VCaP (cell line): ENCODE measurements around the gene IGF2.

ENCODE experiments used
- H3K27ac ChIP-seq: fragments of 450-650 bp; 2 replicates; pipeline ENCODE4 v1.5.1; 2017
- TF ChIP-seq, protein P1 (sequence below): fragments of 450-650 bp; conservative IDR thresholded peaks from 2 replicates; pipeline ENCODE4 v1.5.1; 2017; ENCODE audit warnings: mild to moderate bottlenecking, moderate library complexity

Gene IGF2

GRCh38 chr11:2174361-2174760 is 35.2 kb upstream of the IGF2 start:
- H3K27ac ChIP-seq: no peak overlapping the region
- TF ChIP-seq, protein P1, sequence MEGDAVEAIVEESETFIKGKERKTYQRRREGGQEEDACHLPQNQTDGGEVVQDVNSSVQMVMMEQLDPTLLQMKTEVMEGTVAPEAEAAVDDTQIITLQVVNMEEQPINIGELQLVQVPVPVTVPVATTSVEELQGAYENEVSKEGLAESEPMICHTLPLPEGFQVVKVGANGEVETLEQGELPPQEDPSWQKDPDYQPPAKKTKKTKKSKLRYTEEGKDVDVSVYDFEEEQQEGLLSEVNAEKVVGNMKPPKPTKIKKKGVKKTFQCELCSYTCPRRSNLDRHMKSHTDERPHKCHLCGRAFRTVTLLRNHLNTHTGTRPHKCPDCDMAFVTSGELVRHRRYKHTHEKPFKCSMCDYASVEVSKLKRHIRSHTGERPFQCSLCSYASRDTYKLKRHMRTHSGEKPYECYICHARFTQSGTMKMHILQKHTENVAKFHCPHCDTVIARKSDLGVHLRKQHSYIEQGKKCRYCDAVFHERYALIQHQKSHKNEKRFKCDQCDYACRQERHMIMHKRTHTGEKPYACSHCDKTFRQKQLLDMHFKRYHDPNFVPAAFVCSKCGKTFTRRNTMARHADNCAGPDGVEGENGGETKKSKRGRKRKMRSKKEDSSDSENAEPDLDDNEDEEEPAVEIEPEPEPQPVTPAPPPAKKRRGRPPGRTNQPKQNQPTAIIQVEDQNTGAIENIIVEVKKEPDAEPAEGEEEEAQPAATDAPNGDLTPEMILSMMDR: no peak

DNA sequence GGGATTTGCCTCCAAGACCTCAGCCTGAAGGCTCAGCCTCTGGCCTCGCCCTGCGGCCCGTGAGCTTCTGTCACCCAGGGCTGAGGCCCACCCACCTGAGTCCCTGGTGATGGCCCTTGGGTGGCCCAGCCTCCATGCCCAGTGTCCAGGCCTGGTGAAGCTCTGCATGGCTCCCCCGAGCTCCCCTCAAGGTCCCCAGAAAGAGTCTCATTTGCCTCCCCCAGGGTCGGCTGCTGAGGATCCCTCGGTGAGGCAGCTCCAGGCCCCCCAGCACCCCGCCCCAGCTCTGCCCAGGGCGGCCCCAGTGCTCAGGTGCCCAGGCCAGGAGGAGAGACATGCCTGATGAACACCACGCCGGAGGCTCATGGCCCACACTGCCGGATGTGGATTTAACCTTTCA is 34.6 kb upstream of the IGF2 start:
- H3K27ac ChIP-seq: no peak overlapping the region
- TF ChIP-seq, protein P1: no peak

GRCh38 chr11:2173150-2173693 is 34.0 kb upstream of the IGF2 start:
- TF ChIP-seq, protein P1: peak; percentile 64

GRCh38 chr11:2172676-2173075 is 33.5 kb upstream of the IGF2 start:
- H3K27ac ChIP-seq: no peak overlapping the region
- TF ChIP-seq, protein P1: no peak

More at GRCh38 chr11:2173150-2173693, 34.0 kb upstream of the IGF2 start:
- H3K27ac ChIP-seq: no peak overlapping the region

DNA sequence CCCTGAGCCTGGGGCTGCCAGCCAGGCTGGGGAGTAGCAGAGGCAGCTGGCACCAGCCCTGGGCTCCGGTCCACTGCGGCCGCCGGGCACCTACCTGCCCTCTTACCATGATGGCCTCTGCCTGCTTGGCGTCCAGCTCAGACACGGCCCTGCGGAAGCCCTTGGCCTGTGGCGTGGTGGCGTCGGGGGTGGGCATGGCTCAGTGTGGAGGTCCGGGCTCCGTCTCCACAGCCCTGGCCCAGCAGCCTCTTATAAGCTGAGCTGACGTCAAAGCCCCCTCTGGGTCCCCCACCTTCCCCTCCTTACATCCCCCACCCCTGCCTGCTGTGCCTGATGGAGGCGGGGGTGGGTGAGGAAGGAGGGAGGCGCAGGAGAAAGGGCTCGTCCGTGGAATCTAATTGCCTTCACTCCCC is 32.4 kb upstream of the IGF2 start, which contains the start of gene TH:
Gene TH, minus strand, starts transcription at position 225 of the 413 bp plus-strand sequence. Its CDS starts 29 bp downstream, at position 196.
- no peak within 1 kb of the TSS for H3K27ac ChIP-seq
- TF ChIP-seq, protein P1: no peak

DNA sequence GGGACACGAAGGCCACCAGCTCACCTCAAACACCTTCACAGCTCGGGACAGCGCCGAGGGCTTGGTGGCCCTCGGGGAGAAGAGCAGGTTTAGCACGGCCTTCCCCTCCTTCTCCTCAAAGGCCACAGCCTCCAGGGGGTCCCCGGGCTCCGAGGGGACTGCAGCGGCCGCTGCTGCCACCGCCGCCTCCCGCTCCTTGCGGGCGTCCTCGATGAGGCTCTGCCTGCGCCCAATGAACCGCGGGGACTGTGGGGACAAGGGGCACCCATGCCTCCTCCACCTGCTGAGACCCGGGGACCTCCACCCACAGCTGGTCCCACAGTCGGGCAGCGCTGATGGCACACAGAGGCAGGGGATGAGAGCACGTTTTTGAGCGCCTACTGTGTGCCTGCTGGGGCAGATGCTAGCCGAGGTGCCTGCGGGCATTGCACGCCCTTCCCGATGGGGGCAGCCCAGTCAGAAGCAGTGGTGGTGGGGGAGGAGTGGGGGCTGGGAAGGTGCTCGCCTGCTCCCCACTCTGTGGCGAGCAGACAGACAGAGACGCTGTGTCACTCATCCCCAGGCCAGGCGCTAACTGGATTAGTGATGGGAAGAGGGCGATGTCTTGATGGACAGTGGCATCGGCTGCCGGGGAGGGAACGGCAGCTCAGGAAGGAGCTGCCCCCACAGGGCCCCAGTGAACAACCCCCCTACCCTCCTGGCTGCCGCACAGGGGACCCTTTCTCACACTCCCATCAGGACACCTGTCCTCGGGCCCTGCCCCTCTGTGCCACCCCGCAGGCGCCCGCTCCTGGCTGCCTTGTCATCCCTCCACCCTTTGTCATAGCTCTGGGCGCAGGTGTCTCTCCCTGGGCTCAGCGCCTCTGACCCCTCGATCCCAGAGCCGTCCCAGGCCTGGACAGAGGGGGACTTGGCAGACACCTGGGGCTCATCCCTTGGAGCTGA is 30.7 kb upstream of the IGF2 start:
- H3K27ac ChIP-seq: no peak overlapping the region
- TF ChIP-seq, protein P1: no peak

DNA sequence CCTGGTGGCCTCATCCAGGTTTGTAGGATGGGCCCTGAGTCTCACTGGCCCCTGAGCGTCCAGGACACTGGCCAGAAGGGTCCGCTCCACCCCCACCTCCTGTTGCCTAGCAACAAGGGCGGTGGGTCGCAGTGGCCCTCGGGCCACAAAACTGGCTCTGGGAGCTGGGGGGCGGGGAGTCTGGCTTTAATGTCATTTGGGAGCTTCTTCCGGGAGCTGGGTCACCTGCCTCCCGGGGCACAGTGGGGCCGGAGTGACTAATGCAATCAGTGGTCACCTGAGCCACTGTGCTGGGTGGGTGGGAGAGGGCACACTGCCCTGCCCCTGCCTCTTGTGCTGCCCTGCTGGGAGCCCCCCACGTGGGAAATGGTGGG is 29.8 kb upstream of the IGF2 start:
- H3K27ac ChIP-seq: no peak overlapping the region

More for the DNA sequence above, 29.8 kb upstream of the IGF2 start:
- TF ChIP-seq, protein P1: no peak
